ENCODE results near the gene ZDBF2.

DNA sequence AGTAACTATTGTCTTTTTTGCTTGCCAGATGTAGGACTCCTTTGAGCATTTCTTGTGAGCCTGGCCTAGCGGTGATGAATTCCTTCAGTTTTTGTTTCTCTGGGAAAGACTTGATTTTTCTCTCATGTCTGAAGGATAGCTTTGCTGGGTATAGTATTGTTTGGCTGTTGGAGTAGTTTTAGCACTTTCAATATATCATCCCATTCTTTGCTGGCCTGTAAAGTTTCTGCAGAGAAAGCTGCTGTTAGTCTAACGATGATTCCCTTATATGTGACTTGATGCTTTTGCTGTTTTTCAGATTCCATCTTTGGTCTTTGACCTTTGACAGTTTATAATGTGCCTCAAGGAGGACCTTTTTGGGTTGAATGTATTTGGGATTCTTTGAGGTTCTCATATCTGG, 12.7 kb downstream of the ZDBF2 start:
- TF ChIP-seq POLR2A (IDR thresholded peaks at IDR 0.05; ENCODE audit: low read depth) (no peak), EP300 (IDR thresholded peaks at IDR 0.05) (no peak), POLR2AphosphoS5 (IDR thresholded peaks at IDR 0.05) (no peak), CTCF (IDR thresholded peaks at IDR 0.05) (no peak)

All from esophagus muscularis mucosa (tissue), 4 donors.